Measurements from ENCODE around the gene PDIA2. TPM values are rescaled to one million over a fixed set of nuclear protein-coding genes. Genes with fewer than 3 reads are reported as not detected.

Gene PDIA2
- 1 to 10 TPM in 1 of 2 donors, not detected in 1; 2.1 TPM for total RNA-seq

GRCh38 chr16:283033-283805 is at the start of gene PDIA2:
Gene PDIA2, plus strand, starts transcription at chr16:283164. Its CDS starts 6 bp downstream, at chr16:283170.
- TF ChIP-seq POLR2A (IDR thresholded peaks at IDR 0.05) = no peak
- TF ChIP-seq POLR2AphosphoS5 (IDR thresholded peaks at IDR 0.05) = no peak
- no peak for TF ChIP-seq CTCF (IDR thresholded peaks at IDR 0.05)
- no peak within 1 kb of the TSS for H3K27ac ChIP-seq
- 74% methylated on average over 19 of the region's 25 CpGs for WGBS

GRCh38 chr16:234468-235305 is 48.3 kb upstream of the PDIA2 start, which contains the start of gene FAM234A:
Gene FAM234A, plus strand, starts transcription at chr16:234821. Its CDS starts 19,593 bp downstream, at chr16:254414.
- Histone ChIP-seq H3K36me3 (no peaks in the 10 kb centered on the region), H3K27me3 (replicated peaks; ENCODE audit: insufficient read depth) (no peaks in the 10 kb centered on the region), H3K4me1 (replicated peaks) (no peaks in the 10 kb centered on the region), H3K9me3 (no peaks in the 10 kb centered on the region), H3K4me3 (peak within 1 kb of the TSS; percentile 75 to 83), H3K27ac (peak within 1 kb of the TSS; percentile 96 to 97)
- intact Hi-C loops (cut with DNase I) = no loop called here
- peak in 3 of 4 experiments; percentile 17 to 49 (median 34) for TF ChIP-seq CTCF (IDR thresholded peaks at IDR 0.05)
- peak; percentile 92 for TF ChIP-seq POLR2AphosphoS5 (IDR thresholded peaks at IDR 0.05)
- peak; percentile 99 for TF ChIP-seq POLR2A (IDR thresholded peaks at IDR 0.05)
- WGBS = under 1% methylated on average over 81 of the region's 85 CpGs
- DNase-seq (ENCODE audit: low spot score) = peak; percentile 94

More at GRCh38 chr16:283033-283805, at the start of gene PDIA2:
- no peak within 1 kb of the TSS for H3K4me3 ChIP-seq
- H3K36me3 ChIP-seq = no peaks in the 10 kb centered on the region
- peaks cover 6% of the 10 kb centered on the region for H3K27me3 ChIP-seq (replicated peaks; ENCODE audit: insufficient read depth)
- intact Hi-C loops (cut with DNase I) = no loop called here
- no peak for DNase-seq (ENCODE audit: low spot score)
- H3K4me1 ChIP-seq (replicated peaks) = peaks cover 5% of the 10 kb centered on the region
- no peaks in the 10 kb centered on the region for H3K9me3 ChIP-seq

GRCh38 chr16:239948-240277 is 43.1 kb upstream of the PDIA2 start:
- Histone ChIP-seq H3K4me3 (no peak overlapping the region), H3K27ac (no peak overlapping the region), H3K36me3 (no peaks in the 10 kb centered on the region), H3K4me1 (replicated peaks) (no peaks in the 10 kb centered on the region), H3K27me3 (replicated peaks; ENCODE audit: insufficient read depth) (no peaks in the 10 kb centered on the region), H3K9me3 (no peaks in the 10 kb centered on the region)
- DNase-seq (ENCODE audit: low spot score) = no peak
- 62% methylated on average over 3 of the region's 3 CpGs for WGBS
- intact Hi-C loops (cut with DNase I) = no loop called here
- TF ChIP-seq POLR2AphosphoS5 (IDR thresholded peaks at IDR 0.05) (no peak), CTCF (IDR thresholded peaks at IDR 0.05) (no peak), POLR2A (IDR thresholded peaks at IDR 0.05) (no peak)

GRCh38 chr16:240559-240958 is 42.4 kb upstream of the PDIA2 start:
- no peaks in the 10 kb centered on the region for H3K4me1 ChIP-seq (replicated peaks)
- H3K9me3 ChIP-seq = no peaks in the 10 kb centered on the region
- TF ChIP-seq POLR2AphosphoS5 (IDR thresholded peaks at IDR 0.05) (no peak), CTCF (IDR thresholded peaks at IDR 0.05) (no peak), POLR2A (IDR thresholded peaks at IDR 0.05) (no peak)
- H3K36me3 ChIP-seq = no peaks in the 10 kb centered on the region
- no peak overlapping the region for H3K27ac ChIP-seq
- H3K4me3 ChIP-seq = no peak overlapping the region
- intact Hi-C loops (cut with DNase I) = no loop called here
- WGBS = 96% methylated on average over 8 of the region's 8 CpGs
- H3K27me3 ChIP-seq (replicated peaks; ENCODE audit: insufficient read depth) = no peaks in the 10 kb centered on the region
- no peak for DNase-seq (ENCODE audit: low spot score)
